ENCODE results near the gene AKT2. TPM values are rescaled to one million over a fixed set of nuclear protein-coding genes. Genes with fewer than 3 reads are reported as not detected.

Gene AKT2
- total RNA-seq, 1 experiment from 2014 or later: 150 TPM

DNA sequence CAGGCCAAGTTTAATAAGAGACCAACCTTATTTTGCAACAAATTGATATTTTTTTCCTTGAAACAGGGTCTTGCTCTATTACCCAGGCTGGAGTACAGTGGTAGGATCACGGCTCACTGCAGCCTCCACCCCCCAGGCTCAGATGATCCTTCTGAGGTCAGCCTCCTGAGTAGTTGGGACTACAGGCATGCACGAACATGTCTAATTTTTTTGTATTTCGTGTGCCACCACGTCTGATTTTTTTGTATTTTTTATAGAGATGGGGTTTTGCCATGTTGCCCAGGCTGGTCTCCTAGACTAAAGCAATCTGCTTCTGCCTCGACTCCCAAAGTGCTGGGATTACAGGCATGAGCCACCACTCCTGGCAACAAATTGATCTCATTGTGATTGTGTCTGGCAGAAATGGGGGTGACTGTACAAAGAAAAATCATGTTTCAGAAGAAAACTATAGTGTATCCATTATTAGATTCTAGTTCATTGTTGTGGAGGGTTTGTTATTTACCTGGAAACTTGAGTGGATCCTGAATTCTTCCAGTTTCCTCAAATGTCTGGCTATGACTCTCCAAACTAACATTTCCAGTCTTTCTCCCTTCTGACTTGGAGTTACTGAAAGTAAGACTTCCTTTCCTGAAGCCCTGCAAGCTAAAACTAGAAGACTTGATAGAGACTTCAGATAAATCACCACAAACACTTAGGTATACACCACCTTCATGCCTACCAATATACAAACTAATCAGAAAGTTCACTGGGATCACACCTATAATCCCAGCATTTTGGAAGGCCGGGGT is 17.3 kb upstream of the AKT2 start:
- Histone ChIP-seq H3K27me3 (ENCODE audit: insufficient read depth, low read length) (no peaks in the 10 kb centered on the region), H4K8ac (replicated peaks; ENCODE audit: insufficient read length, low read depth, low read length) (no peak overlapping the region), H3K79me2 (ENCODE audit: insufficient read depth, low read length) (no peaks in the 10 kb centered on the region), H3K9ac (ENCODE audit: extremely low read depth, insufficient read length, low read length) (no peak overlapping the region), H3K9me3 (ENCODE audit: control insufficient read depth, low read depth, low read length) (no peaks in the 10 kb centered on the region), H2BK5ac (ENCODE audit: insufficient read length, low read length) (no peak overlapping the region), H2BK20ac (ENCODE audit: low read depth, low read length, poor library complexity, severe bottlenecking) (no peak overlapping the region), H3K56ac (ENCODE audit: insufficient read length, low read depth, low read length) (no peak overlapping the region), H3K23ac (ENCODE audit: insufficient read length, low read depth, low read length) (no peak overlapping the region), H3K4ac (ENCODE audit: low read depth, low read length) (no peak overlapping the region), H3K23me2 (ENCODE audit: insufficient read length, low read depth, low read length, poor library complexity, severe bottlenecking) (no peaks in the 10 kb centered on the region), H3K18ac (ENCODE audit: insufficient read length, low read depth, low read length) (no peak overlapping the region), H2BK12ac (ENCODE audit: insufficient read length, low read depth, low read length) (no peak overlapping the region), H3K4me2 (ENCODE audit: insufficient read depth, insufficient read length, low read length) (no peak overlapping the region), H2AFZ (ENCODE audit: low read length) (no peak overlapping the region), H3K27ac (ENCODE audit: insufficient read length, low read depth, low read length) (no peak overlapping the region), H4K20me1 (ENCODE audit: control insufficient read depth, insufficient read depth, insufficient read length) (no peaks in the 10 kb centered on the region), H2BK15ac (ENCODE audit: low read depth, low read length) (no peak overlapping the region), H3K79me1 (ENCODE audit: insufficient read depth, low read depth, low read length, poor library complexity, severe bottlenecking) (no peaks in the 10 kb centered on the region), H2BK120ac (ENCODE audit: low read depth, low read length, poor library complexity, severe bottlenecking) (no peak overlapping the region), H4K5ac (ENCODE audit: insufficient read length, low read depth, low read length) (no peak overlapping the region), H3T11ph (ENCODE audit: low read length) (no peak overlapping the region), H3K4me1 (ENCODE audit: insufficient read depth, low read length) (no peaks in the 10 kb centered on the region), H3K14ac (ENCODE audit: insufficient read depth, low read length) (no peak overlapping the region), H2AK5ac (ENCODE audit: insufficient read length, low read length) (no peak overlapping the region), H4K91ac (ENCODE audit: insufficient read length, low read depth, low read length) (no peak overlapping the region)
- Mint-ChIP-seq H3K4me3 (no peak overlapping the region), H3K9me3 (no peaks in the 10 kb centered on the region), H3K27ac (peak overlapping the region in 1 of 3 experiments; percentile 53; a peak in 1 of 7 replicates), H3K27me3 (ENCODE audit: low read depth) (peaks cover 2% of the 10 kb centered on the region; the same call in 1 of the 2 replicates), H3K36me3 (ENCODE audit: insufficient read depth in 1 of 3, low read depth in 3 of 3) (no peaks in the 10 kb centered on the region), H3K4me1 (peaks cover 9 to 13% of the 10 kb centered on the region in 2 experiments)
- WGBS (ENCODE audit: extremely low coverage, insufficient read length, low lambda C conversion rate): no CpG with 5 or more reads among the region's 6 CpGs
- no peak for DNase-seq
- TF ChIP-seq, protein P1, sequence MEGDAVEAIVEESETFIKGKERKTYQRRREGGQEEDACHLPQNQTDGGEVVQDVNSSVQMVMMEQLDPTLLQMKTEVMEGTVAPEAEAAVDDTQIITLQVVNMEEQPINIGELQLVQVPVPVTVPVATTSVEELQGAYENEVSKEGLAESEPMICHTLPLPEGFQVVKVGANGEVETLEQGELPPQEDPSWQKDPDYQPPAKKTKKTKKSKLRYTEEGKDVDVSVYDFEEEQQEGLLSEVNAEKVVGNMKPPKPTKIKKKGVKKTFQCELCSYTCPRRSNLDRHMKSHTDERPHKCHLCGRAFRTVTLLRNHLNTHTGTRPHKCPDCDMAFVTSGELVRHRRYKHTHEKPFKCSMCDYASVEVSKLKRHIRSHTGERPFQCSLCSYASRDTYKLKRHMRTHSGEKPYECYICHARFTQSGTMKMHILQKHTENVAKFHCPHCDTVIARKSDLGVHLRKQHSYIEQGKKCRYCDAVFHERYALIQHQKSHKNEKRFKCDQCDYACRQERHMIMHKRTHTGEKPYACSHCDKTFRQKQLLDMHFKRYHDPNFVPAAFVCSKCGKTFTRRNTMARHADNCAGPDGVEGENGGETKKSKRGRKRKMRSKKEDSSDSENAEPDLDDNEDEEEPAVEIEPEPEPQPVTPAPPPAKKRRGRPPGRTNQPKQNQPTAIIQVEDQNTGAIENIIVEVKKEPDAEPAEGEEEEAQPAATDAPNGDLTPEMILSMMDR (conservative IDR thresholded peaks at IDR 0.05): no peak
